Stimulated activated CD8-positive, alpha-beta memory T cell treated with anti-CD3 and anti-CD28 coated beads, Interleukin-15, amount 100 ng/mL, for 4 hours (primary cell): Measurements from ENCODE around the gene ERC2.
"Not testable (repeated sequence)": the region's sequence is repeated elsewhere in the genome, so short reads cannot be mapped to it uniquely, and the experiment has no call there.

Experiments used
- DNase-seq, 2 donors: peaks; one replicate each; pipeline ENCODE4 v3.0.0-alpha.2; 2020; ENCODE audit warnings: low read depth in 2 of 2

ERC2 gene

DNA sequence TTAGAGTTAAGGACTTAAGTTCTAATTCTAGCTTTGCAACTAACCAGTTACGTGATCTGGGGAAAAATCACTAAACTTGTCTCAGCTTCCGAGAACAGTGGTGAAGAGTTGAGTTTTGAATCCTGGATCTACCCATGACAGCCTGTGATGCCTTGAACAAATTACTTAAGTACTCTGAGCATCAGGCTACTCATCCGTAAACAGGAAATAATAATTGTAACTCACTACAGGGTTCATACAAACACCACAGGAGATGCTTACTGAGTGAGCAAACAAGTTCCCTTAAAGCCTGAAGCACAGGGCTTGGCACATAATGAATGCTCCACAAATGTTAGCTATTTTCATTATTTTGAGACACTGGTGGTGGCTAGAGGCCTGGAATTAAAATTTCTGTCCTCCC lies 158.8 kb downstream of the ERC2 start:
- no peak for DNase-seq

GRCh38 chr3:56308471-56308870 lies 159.8 kb downstream of the ERC2 start:
- no peak for DNase-seq

- no peak for DNase-seq
Observed at GRCh38 chr3:56304069-56304468, 164.2 kb downstream of the ERC2 start.

DNA sequence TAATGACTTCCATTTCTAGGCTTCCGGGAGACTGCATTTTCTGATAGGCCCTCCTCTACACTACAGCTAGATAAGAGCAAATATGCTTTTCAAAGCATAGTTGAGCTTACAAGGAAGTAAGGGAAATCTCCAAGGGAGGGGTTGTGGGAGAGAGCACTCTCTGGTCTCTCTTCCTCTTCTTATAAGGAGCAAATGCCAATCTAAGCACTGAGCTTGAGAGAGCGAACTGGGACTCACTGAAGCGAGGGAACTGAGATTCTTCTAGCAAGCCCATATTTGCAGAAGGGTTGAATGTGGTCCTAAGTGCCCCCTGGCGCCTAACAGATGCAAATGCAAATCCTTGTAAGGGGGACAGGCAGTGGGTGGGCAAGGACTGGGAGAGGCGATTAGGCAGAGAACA lies 164.8 kb downstream of the ERC2 start:
- DNase-seq: no peak

DNA sequence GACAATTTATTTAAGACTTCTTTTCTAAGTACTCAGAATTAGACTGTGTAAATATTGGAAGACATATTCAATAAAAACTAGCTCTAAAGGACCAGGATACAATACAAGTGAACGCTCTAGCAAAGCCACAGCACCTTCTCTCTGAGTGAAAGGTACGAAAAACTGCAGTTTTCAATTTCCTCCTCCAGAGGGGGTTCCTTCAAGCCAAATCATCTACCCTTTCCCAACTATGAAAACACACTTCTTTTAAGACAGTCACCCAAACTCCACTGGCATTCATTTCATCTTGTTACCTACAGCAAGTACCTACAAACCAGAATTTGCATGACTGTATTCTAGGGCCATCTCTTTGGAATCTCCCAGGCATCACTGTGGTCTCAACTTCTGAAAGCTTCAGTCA lies 165.8 kb downstream of the ERC2 start:
- DNase-seq: no peak

DNA sequence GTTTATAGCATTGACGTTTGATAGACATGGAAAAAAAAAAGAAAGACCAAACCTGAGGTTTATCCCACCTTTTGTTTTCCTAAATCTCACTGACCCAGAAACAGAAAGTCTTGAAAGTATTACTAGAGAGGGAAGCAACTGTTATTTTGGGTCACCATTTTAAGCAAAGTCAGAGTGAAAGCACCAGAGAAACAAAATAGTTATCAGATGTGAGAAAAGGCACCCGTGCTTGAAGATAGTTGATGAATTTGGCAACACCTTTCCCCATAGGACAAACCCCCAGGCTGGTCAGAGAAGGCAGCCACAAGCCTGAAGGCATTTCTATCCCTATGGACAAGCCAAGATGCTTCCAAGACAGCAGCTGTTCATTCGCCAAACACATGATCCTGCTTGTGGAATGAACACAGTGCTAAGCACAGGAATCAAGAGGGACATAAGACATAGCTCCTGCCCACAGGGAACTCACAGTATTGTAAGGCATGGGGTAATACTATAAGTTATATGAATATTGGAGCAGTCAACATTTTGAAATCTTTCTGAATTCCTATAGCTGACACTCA lies 170.9 kb downstream of the ERC2 start:
- no peak for DNase-seq

DNA sequence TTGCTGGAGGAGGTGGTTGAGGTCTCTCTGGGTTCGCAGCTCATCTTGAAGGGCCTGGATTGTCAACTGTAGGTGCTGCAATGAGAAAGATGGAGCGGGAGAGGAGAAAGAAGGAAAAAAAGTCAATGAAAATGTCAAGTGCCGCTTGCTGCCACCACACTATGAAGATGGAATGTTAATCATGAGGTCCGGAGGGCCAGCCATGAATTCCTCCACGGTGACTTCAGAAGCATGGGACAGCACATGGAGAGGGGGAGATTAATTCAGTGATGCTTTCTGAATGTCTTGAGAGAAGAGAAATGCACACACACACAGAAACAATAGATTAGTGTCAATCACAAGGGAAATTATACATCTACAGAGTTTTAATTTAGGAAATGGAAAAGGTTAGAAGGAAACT lies 171.9 kb downstream of the ERC2 start:
- DNase-seq: no peak

DNA sequence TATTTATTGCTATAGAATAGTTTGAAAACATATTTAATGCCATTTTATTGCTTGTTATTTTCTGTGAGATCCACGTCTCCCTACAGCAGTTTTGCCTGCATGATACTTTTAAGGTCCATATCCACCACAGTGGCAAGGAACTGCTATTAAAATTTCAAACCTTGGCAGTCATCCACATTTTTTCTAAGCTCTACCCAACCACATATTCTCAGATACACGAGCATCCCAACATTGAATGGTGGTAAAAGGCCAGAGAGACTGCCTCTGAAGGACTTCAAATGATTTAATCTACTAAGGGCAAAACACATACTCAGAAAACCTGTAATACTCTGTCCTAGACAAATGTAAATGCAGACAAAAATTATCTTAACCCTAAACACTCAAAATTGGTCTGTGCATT lies 173.1 kb downstream of the ERC2 start:
- no peak for DNase-seq

DNA sequence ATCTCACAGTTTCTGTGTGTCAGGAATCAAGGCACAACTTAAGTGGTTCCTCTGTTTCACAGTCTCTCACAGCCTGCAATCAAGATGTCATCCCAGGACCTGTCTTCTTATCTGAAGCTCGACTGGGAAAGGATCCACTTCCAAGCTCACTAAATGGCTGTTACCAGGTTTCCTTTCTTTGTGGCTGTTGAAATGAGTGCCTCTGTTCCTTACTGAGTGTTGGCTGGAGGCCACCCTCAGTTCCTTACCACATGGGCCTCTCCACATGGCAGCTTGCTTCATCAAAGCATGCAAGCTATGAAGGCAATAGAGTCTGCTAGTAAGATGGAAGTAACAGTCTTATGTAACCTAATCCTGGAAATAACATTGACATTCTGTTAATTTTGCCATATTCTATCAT lies 174.0 kb downstream of the ERC2 start:
- no peak for DNase-seq

DNA sequence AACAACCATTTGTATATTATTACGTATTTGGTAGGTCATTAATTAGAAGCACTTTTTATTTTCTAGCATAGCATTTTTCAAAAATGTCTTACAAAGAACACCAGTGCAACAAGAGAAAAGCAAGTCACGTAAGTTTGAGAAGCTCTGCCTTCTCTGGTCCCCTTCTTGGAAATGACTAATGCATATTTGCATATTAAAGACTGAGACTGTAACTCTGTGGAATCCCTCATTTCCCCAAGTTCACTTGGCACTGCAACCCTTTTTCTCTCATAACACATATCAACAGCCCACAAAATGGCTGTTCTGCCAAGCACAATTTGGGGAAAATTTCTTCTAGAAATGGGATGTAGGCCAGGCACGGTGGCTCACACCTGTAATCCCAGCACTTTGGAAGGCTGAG lies 176.3 kb downstream of the ERC2 start:
- no peak for DNase-seq

DNA sequence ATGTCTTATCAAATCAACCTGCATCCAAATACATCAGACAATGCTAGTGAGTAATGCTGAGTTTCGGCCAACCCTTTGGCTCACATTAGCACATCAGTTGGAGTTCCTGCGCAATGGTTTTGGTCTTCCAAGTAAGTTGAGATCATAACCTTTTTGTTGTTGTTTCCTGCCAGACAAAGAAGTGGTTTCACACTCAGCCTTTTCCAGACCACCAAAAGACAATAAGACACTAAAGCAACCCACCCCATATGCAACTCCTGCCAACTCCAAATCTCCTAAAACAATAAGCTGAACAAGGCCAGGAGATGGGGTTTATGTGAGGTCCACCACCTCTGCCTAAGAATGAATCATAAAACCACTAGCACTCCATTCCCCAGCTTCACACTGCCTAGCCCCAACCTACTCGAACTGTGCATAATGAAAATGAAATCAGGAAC lies 177.0 kb downstream of the ERC2 start:
- DNase-seq: no peak

GRCh38 chr3:56290374-56290773 lies 177.9 kb downstream of the ERC2 start:
- DNase-seq: no peak

DNA sequence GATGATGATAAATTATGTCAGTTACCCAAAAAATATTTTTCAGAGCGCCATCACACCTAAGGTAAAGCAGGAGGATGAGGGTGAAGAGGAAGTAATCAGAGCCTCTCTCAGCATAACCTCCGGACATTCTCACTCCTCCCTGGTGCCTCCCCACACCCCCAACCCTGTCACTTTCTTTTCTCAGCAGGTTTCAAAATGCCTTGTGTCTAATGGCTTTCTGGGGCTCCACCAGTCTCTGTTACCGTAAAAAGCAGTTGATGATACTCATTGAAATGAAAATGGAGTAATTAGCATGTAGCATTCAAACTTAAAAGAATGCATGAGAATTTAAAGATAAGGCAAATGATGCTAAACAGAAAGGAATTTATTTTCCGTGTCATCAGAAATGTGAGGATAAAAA lies 180.0 kb downstream of the ERC2 start:
- no peak for DNase-seq

DNA sequence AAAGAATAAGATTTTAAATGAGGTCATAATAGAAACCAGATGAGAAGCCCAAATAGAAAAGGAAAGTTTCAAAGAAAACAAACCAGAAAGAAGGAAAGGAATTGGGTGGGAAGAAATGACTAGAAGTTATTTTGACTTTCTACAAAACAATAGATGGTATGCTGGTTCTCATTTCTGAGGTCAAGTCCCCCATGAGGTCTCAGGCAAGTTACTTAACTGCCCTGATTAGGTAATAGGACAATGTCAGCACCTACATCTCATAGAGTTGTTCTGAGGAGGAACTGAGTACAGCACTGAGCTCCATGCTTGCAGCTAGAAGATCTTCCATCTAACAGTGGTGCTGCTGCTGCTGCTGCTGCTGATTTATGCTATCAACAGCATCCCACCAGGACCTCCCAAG lies 185.9 kb downstream of the ERC2 start:
- no peak for DNase-seq

DNA sequence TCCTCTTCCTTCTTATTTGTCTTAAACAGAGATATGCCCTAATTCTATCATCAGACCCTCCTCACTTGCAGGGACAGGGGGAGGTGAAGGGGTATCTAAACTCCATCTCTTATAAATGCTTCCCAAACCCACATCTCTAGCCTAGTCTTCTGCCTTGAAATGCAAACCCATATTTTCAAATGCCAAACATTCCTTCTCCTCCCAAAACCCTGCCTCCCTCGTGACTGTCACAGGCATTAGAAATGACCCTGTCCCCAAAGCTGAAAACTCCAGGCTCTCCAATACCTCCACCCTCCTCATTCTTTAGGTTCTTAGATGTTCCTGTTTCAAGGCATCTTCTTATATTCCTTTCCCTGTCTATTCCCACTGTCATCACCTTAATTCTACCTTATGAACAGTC lies 191.0 kb downstream of the ERC2 start:
- no peak for DNase-seq

DNA sequence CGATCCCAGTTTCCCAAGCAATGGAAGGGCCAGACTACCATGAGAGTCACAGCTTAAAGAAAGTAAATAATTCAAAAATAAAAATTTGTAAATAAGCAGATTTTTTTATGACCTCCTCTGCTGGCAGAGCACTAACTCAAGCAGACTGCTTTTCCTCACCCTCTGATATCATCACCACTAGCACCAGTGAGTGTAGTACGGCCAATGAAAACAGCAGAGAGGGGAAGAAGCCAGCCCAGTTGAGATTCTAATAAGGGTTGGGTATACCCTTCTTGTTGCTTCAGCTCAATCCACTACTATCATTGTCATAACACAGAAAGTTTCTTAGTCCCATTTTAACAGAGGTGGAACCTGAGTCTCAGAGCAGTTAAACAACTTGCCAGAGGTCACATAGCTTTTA lies 193.1 kb downstream of the ERC2 start:
- no peak for DNase-seq

GRCh38 chr3:56269755-56270535 lies 198.3 kb downstream of the ERC2 start:
- no peak for DNase-seq

- DNase-seq: no peak
Observed at GRCh38 chr3:56268616-56269383, 199.5 kb downstream of the ERC2 start.

DNA sequence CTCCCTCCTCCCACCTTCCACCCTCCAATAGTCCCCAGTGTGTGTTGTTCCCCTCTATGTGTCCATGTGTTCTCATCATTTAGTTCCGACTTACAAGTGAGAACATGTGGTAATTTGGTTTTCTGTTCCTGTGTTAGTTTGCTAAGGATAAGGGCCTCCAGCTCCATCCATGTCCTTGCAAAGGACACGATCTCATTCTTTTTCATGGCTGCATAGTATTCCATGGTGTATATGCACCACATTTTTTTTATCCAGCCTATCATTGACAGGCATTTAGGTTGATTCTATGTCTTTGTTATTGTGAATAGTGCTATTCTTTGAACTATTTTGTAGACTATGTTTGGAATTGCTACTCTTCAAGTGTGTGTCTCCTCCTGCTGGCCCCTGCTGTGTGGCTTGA lies 206.4 kb downstream of the ERC2 start:
- DNase-seq: not testable (repeated sequence)

DNA sequence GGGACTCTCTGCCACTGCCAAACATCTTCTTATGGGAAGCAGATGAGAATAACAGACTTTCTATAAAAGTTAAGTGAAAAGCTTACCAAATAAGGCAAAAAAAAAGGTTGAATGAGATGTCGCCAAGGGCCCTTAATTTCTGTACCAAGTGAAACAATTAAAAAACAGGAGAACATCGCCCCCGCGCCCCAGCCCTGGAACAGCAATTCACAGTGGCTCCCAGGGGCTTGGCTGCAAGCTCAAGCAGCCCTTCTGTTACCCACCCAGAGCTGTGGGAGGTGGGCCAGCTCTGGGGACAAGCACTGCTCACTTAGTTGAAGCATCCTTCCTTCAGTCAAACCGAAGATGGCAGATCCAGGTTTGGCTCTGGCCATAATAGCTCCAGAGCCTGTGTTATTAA lies 208.0 kb downstream of the ERC2 start:
- no peak for DNase-seq

GRCh38 chr3:56257826-56258225 lies 210.4 kb downstream of the ERC2 start:
- no peak for DNase-seq

DNA sequence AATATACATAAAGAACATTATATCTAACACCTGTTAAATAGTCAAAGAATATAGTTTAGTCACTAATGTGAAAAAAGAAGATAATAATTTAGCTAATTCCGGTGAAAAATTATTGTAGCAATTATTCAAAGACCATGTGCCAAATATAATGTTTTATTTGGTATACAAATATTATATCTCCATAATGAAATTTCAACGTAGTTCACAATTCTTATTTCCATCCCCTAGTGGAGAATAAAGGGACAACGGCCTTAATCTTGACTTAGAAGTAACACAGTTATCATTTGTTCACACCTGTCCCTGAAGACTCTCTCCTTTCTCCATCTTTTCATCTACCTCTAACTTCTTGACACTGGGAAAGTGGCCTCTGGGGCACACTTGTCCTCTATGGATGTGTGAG lies 213.4 kb downstream of the ERC2 start:
- no peak for DNase-seq
